Nephron (organoid): ENCODE measurements around the gene POLR1A.
A peak's percentile ranks its signal among the peaks of the same experiment; 100 is the strongest.

Experiments
- H3K27ac Mint-ChIP-seq, 3 experiments: 2 replicates each; pipeline ENCODE4 v1.8.0; 2020; ENCODE audit warnings: mixed read lengths in 3 of 3, mild to moderate bottlenecking in 2 of 3, moderate library complexity in 1 of 3
- H3K27me3 Mint-ChIP-seq: 2 replicates; pipeline ENCODE4 v1.8.0; 2021; ENCODE audit warnings: low read depth, mild to moderate bottlenecking, moderate library complexity, mixed read lengths
- H3K36me3 Mint-ChIP-seq: 2 replicates; pipeline ENCODE4 v1.8.0; 2020; ENCODE audit warnings: low read depth, mixed read lengths
- H3K4me1 Mint-ChIP-seq: 2 replicates; pipeline ENCODE4 v1.8.0; 2020; ENCODE audit warnings: mixed read lengths
- H3K4me3 Mint-ChIP-seq, 3 experiments: 2 replicates each; pipeline ENCODE4 v1.8.0; 2020; ENCODE audit warnings: mild to moderate bottlenecking in 3 of 3, mixed read lengths in 3 of 3, moderate library complexity in 2 of 3
- H3K9me3 Mint-ChIP-seq: 2 replicates; pipeline ENCODE4 v1.8.0; 2020; ENCODE audit warnings: mixed read lengths
- TF ChIP-seq, protein P1 (sequence below), 3 experiments: fragments of 200-600 bp; sonication (generic); IDR thresholded peaks; one replicate each; pipeline ENCODE4 v1.5.0; 2021; ENCODE audit warnings: antibody characterized with exemption in 3 of 3; ENCODE audit not compliant: unreplicated experiment in 3 of 3

Gene POLR1A

GRCh38 chr2:85975581-85975980 lies 130.1 kb downstream of the POLR1A start:
- peaks cover 3% of the 10 kb centered on the region for H3K27me3 Mint-ChIP-seq
- peaks cover 17% of the 10 kb centered on the region for H3K4me1 Mint-ChIP-seq
- H3K4me3 Mint-ChIP-seq: no peak overlapping the region
- peaks cover 9% of the 10 kb centered on the region for H3K9me3 Mint-ChIP-seq
- TF ChIP-seq, protein P1, sequence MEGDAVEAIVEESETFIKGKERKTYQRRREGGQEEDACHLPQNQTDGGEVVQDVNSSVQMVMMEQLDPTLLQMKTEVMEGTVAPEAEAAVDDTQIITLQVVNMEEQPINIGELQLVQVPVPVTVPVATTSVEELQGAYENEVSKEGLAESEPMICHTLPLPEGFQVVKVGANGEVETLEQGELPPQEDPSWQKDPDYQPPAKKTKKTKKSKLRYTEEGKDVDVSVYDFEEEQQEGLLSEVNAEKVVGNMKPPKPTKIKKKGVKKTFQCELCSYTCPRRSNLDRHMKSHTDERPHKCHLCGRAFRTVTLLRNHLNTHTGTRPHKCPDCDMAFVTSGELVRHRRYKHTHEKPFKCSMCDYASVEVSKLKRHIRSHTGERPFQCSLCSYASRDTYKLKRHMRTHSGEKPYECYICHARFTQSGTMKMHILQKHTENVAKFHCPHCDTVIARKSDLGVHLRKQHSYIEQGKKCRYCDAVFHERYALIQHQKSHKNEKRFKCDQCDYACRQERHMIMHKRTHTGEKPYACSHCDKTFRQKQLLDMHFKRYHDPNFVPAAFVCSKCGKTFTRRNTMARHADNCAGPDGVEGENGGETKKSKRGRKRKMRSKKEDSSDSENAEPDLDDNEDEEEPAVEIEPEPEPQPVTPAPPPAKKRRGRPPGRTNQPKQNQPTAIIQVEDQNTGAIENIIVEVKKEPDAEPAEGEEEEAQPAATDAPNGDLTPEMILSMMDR (IDR thresholded peaks at IDR 0.05; ENCODE audit: unreplicated experiment in 3 of 3): no peak
- H3K27ac Mint-ChIP-seq: peak overlapping the region in 1 of 3 experiments; percentile 57
- no peaks in the 10 kb centered on the region for H3K36me3 Mint-ChIP-seq

- peaks cover 9% of the 10 kb centered on the region for H3K9me3 Mint-ChIP-seq
- TF ChIP-seq, protein P1 (IDR thresholded peaks at IDR 0.05; ENCODE audit: unreplicated experiment in 3 of 3): no peak
- H3K4me3 Mint-ChIP-seq: no peak overlapping the region
- H3K27me3 Mint-ChIP-seq: no peaks in the 10 kb centered on the region
- H3K27ac Mint-ChIP-seq: no peak overlapping the region
- H3K4me1 Mint-ChIP-seq: peaks cover 17% of the 10 kb centered on the region
- no peaks in the 10 kb centered on the region for H3K36me3 Mint-ChIP-seq
Observed at GRCh38 chr2:85974390-85974789, 131.3 kb downstream of the POLR1A start.

DNA sequence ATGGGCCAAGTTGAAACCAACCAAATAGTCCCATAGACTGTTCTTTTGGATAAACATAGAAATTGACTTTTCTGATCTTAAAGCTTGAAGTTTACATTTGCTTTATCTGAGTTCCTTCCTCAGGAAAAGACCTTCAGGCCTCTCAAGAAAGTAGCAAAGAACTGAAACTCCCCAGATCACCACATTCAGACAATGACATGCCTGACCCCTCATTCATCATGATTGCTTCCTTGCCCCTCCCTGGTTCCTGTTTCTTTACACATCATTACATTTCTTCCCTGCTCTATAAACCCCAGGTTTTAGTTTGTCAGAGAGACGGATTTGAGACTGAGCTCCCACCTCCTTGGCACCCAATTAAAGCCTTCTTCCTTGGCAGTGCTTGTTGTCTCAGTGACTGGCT lies 133.3 kb downstream of the POLR1A start:
- peaks cover 9% of the 10 kb centered on the region for H3K9me3 Mint-ChIP-seq
- H3K27me3 Mint-ChIP-seq: no peaks in the 10 kb centered on the region
- no peaks in the 10 kb centered on the region for H3K36me3 Mint-ChIP-seq
- peaks cover 11% of the 10 kb centered on the region for H3K4me1 Mint-ChIP-seq
- H3K4me3 Mint-ChIP-seq: no peak overlapping the region
- no peak overlapping the region for H3K27ac Mint-ChIP-seq
- TF ChIP-seq, protein P1 (IDR thresholded peaks at IDR 0.05; ENCODE audit: unreplicated experiment in 3 of 3): no peak

DNA sequence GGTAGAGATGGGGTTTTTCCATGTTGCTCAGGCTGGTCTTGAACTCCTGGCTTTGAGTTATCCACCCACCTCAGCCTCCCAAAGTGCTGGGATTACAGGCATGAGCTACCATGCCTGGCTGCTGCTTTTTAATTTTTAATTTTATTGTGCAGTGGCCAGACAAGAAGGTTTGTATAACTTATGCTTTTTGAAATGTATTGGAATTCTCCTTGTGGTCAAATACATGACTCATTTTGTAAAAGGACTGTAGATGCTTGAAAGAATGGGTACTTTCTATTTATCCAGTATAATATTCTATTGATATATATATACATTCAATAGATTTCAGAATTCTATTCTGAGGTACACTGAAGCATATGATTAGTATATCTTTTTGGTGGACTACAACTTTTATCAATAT lies 134.3 kb downstream of the POLR1A start:
- no peaks in the 10 kb centered on the region for H3K27me3 Mint-ChIP-seq
- peaks cover 14% of the 10 kb centered on the region for H3K9me3 Mint-ChIP-seq
- TF ChIP-seq, protein P1 (IDR thresholded peaks at IDR 0.05; ENCODE audit: unreplicated experiment in 3 of 3): no peak
- H3K4me3 Mint-ChIP-seq: no peak overlapping the region
- peaks cover 11% of the 10 kb centered on the region for H3K4me1 Mint-ChIP-seq
- no peak overlapping the region for H3K27ac Mint-ChIP-seq
- H3K36me3 Mint-ChIP-seq: no peaks in the 10 kb centered on the region
